Stimulated activated CD8-positive, alpha-beta memory T cell treated with anti-CD3 and anti-CD28 coated beads, Interleukin-2, amount 100 ng/mL, for 1 hour (primary cell): ENCODE data around the gene ARAP2.

Experiments
- DNase-seq, 2 donors: peaks; one replicate each; pipeline ENCODE4 v3.0.0-alpha.2; 2020; ENCODE audit warnings: low read depth in 2 of 2

The ARAP2 gene

GRCh38 chr4:36244257-36245082 is at the start of gene ARAP2:
Gene ARAP2, minus strand, starts transcription at chr4:36244514. Its CDS starts 15,028 bp downstream, at chr4:36229486.
- peak; percentile 65 to 66 for DNase-seq

GRCh38 chr4:36292556-36293188 is 48.4 kb upstream of the ARAP2 start:
- no peak for DNase-seq

GRCh38 chr4:36290641-36291040 is 46.3 kb upstream of the ARAP2 start:
- no peak for DNase-seq

- DNase-seq = no peak
Measured at GRCh38 chr4:36288731-36289426, 44.6 kb upstream of the ARAP2 start.

- DNase-seq = no peak
Measured at GRCh38 chr4:36286481-36286871, 42.2 kb upstream of the ARAP2 start.

- DNase-seq = peak in 1 of 2 donors; percentile 16
Measured at GRCh38 chr4:36285784-36286480, 41.6 kb upstream of the ARAP2 start.

- DNase-seq = no peak
Measured at GRCh38 chr4:36283912-36284465, 39.7 kb upstream of the ARAP2 start.

GRCh38 chr4:36282503-36283030 is 38.3 kb upstream of the ARAP2 start:
- DNase-seq = no peak

- DNase-seq = no peak
Measured at GRCh38 chr4:36281384-36282106, 37.2 kb upstream of the ARAP2 start, which contains the start of gene DTHD1. Gene DTHD1, plus strand, starts transcription at chr4:36281616. Its CDS starts 143 bp downstream, at chr4:36281759.

GRCh38 chr4:36280555-36280954 is 36.2 kb upstream of the ARAP2 start:
- no peak for DNase-seq

GRCh38 chr4:36278789-36279188 is 34.5 kb upstream of the ARAP2 start:
- no peak for DNase-seq

GRCh38 chr4:36277533-36277932 is 33.2 kb upstream of the ARAP2 start:
- DNase-seq = no peak

GRCh38 chr4:36274158-36274557 is 29.8 kb upstream of the ARAP2 start:
- DNase-seq = no peak

- no peak for DNase-seq
Measured at GRCh38 chr4:36273276-36273675, 29.0 kb upstream of the ARAP2 start.

GRCh38 chr4:36269533-36270173 is 25.3 kb upstream of the ARAP2 start:
- no peak for DNase-seq

GRCh38 chr4:36269101-36269500 is 24.8 kb upstream of the ARAP2 start:
- no peak for DNase-seq

GRCh38 chr4:36267486-36268268 is 23.4 kb upstream of the ARAP2 start:
- DNase-seq = no peak

- DNase-seq = no peak
Measured at GRCh38 chr4:36264207-36264826, 20.0 kb upstream of the ARAP2 start.

- DNase-seq = no peak
Measured at GRCh38 chr4:36260731-36261130, 16.4 kb upstream of the ARAP2 start.
